A673 (cell line): ENCODE measurements around the gene MYO7B. TPM values are rescaled to one million over a fixed set of nuclear protein-coding genes. Genes with fewer than 3 reads are reported as not detected.

Source experiments
- BruUV-seq: library from RNA; stranded (reverse); fragments of 400-500 nt; replicated peaks from 2 replicates; lab custom pipeline; 2021; lab: Mats Ljungman, UMichigan
- CTCF ChIA-PET: fragments of 300-600 bp; sonication (Branson Sonifier 250); formaldehyde crosslinking; loops from one replicate; lab custom pipeline; 2022; ENCODE audit warnings: antibody characterized with exemption; lab: Charles Lee
- POLR2A ChIA-PET: fragments of 300-600 bp; sonication (Branson Sonifier 250); formaldehyde crosslinking; loops from one replicate; lab custom pipeline; 2022; ENCODE audit warnings: antibody characterized with exemption; ENCODE audit not compliant: low non-redundant PET; lab: Charles Lee
- DNase-seq: peaks from one replicate; pipeline ENCODE4 v3.0.0-alpha.2; 2015; ENCODE audit warnings: low spot score
- H3K27ac ChIP-seq: fragments of 200-600 bp; sonication (generic); 2 replicates; pipeline ENCODE4 v1.5.1; 2016; ENCODE audit warnings: mixed run types, low read depth, mild to moderate bottlenecking, mixed read lengths, antibody characterized with exemption, low read length; ENCODE audit not compliant: poor library complexity, severe bottlenecking
- H3K27me3 ChIP-seq: fragments of 200-600 bp; sonication (generic); replicated peaks from 2 replicates; pipeline ENCODE4 v1.6.1; 2017; ENCODE audit warnings: mixed run types, low read depth, mild to moderate bottlenecking, mixed read lengths, antibody characterized with exemption, low read length; ENCODE audit not compliant: insufficient read depth, poor library complexity
- H3K36me3 ChIP-seq: fragments of 200-600 bp; sonication (generic); 2 replicates; pipeline ENCODE4 v1.6.1; 2016; ENCODE audit warnings: mixed run types, mild to moderate bottlenecking, mixed read lengths, antibody characterized with exemption, low read length; ENCODE audit not compliant: insufficient read depth, poor library complexity, severe bottlenecking
- H3K4me1 ChIP-seq: fragments of 200-600 bp; sonication (generic); 2 replicates; pipeline ENCODE4 v1.6.1; 2017; ENCODE audit warnings: mixed run types, mild to moderate bottlenecking, mixed read lengths, antibody characterized with exemption, low read length; ENCODE audit not compliant: insufficient read depth, poor library complexity, severe bottlenecking
- H3K4me3 ChIP-seq: fragments of 200-600 bp; sonication (generic); 2 replicates; pipeline ENCODE4 v1.5.1; 2016; ENCODE audit warnings: low read depth, mixed run types, mild to moderate bottlenecking, mixed read lengths, low read length; ENCODE audit not compliant: poor library complexity, severe bottlenecking
- H3K9me3 ChIP-seq: fragments of 200-600 bp; sonication (generic); 2 replicates; pipeline ENCODE4 v1.6.1; 2016; ENCODE audit warnings: mixed run types, low read depth, mild to moderate bottlenecking, mixed read lengths, antibody characterized with exemption, low read length; ENCODE audit not compliant: poor library complexity, severe bottlenecking
- EZH2 ChIP-seq: fragments of 200-600 bp; sonication (generic); IDR thresholded peaks from 2 replicates; pipeline ENCODE4 v1.6.1; 2017; ENCODE audit warnings: borderline replicate concordance, low read depth, mild to moderate bottlenecking, mixed read lengths, antibody characterized with exemption, low read length; ENCODE audit not compliant: poor library complexity, severe bottlenecking
- intact Hi-C: fragments of 100-400 bp; cut with micrococcal nuclease; formaldehyde crosslinking; loops from one replicate; pipeline ENCODE4 v1.10.0; 2022; ENCODE audit not compliant: unreplicated experiment
- total RNA-seq: library from RNA; stranded (reverse); gene quantifications from 2 replicates; pipeline ENCODE4 v1.2.3, GENCODE V29; 2021
- TF ChIP-seq, protein P1 (sequence below): fragments of 300-800, 200-600 bp; sonication (generic); conservative IDR thresholded peaks from 2 replicates; pipeline ENCODE4 v1.5.1; 2017; ENCODE audit warnings: low read depth, mild to moderate bottlenecking, antibody characterized with exemption, low read length, moderate library complexity, mixed read lengths

Gene MYO7B
- total RNA-seq, 1 experiment from 2014 or later, result 0.24 TPM

DNA sequence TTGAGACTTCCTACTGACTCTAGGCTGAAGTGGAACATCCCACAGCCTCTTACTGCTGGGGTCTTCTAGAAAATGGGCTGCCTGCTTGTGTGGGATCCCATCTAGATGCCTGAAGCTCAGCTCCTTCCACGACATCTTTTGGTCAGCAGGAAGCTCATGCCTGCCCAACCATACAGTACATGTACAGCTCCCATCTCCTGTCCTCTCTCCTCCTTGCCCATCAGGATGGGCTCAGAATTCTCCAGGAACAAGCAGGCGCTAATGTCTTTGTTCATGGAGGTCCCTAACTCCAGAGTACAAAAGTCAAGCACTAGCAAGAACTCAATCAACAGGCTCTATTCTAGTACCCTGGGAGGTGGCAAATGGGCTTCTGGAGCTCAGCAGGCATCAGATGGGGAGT, 78.8 kb downstream of the MYO7B start:
- intact Hi-C loops, result no loop called here
- no TSS peak for BruUV-seq
- Histone ChIP-seq H3K4me3 (no peak overlapping the region), H3K9me3 (peaks cover 7% of the 10 kb centered on the region), H3K4me1 (no peaks in the 10 kb centered on the region), H3K36me3 (no peaks in the 10 kb centered on the region), H3K27me3 (no peaks in the 10 kb centered on the region), H3K27ac (no peak overlapping the region)
- TF ChIP-seq EZH2, result no peak
- TF ChIP-seq, protein P1, sequence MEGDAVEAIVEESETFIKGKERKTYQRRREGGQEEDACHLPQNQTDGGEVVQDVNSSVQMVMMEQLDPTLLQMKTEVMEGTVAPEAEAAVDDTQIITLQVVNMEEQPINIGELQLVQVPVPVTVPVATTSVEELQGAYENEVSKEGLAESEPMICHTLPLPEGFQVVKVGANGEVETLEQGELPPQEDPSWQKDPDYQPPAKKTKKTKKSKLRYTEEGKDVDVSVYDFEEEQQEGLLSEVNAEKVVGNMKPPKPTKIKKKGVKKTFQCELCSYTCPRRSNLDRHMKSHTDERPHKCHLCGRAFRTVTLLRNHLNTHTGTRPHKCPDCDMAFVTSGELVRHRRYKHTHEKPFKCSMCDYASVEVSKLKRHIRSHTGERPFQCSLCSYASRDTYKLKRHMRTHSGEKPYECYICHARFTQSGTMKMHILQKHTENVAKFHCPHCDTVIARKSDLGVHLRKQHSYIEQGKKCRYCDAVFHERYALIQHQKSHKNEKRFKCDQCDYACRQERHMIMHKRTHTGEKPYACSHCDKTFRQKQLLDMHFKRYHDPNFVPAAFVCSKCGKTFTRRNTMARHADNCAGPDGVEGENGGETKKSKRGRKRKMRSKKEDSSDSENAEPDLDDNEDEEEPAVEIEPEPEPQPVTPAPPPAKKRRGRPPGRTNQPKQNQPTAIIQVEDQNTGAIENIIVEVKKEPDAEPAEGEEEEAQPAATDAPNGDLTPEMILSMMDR, result no peak
- CTCF ChIA-PET, result no interaction called here
- POLR2A ChIA-PET, result no interaction called here
- no peak for DNase-seq

GRCh38 chr2:127614731-127615130, 79.2 kb downstream of the MYO7B start:
- TF ChIP-seq, protein P1, result no peak
- no peak for TF ChIP-seq EZH2
- no TSS peak for BruUV-seq
- intact Hi-C loops, result no loop called here
- ChIA-PET POLR2A (no interaction called here), CTCF (no interaction called here)
- H3K27me3 ChIP-seq, result no peaks in the 10 kb centered on the region
- DNase-seq, result no peak
- H3K4me3 ChIP-seq, result no peak overlapping the region
- no peak overlapping the region for H3K27ac ChIP-seq
- H3K9me3 ChIP-seq, result peaks cover 7% of the 10 kb centered on the region
- no peaks in the 10 kb centered on the region for H3K36me3 ChIP-seq
- no peaks in the 10 kb centered on the region for H3K4me1 ChIP-seq

DNA sequence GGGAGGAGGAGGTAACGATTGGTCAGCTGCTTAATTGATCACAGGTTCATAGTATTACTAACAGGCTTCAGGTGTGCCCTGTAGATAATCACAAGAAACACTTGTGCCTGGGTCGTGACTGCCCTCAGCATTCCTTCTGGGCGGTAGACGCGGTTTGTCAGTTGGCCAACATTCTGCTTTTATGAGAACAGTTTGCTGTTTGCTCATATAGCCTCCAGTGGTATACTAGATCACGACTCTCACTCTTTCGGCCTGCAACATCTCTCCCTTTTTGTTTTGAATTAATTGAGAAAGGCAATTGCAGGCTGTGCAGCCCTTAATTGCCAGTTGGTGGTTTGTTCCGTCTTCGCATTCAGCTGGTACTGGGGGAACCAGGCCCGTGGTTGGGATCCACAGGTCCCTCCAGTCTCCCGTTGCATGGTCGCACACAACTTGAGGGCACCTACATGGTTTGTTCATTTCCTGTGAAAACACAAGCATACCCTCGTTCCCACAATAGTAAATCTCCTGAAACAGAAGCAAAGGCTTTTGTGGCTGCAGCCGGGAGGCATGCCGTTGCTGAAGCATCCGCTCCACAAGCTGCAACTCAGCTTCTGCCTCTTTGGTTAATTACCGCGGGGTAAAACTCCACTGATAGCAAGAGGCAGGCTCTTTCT, 80.2 kb downstream of the MYO7B start:
- Histone ChIP-seq H3K9me3 (peaks cover 7% of the 10 kb centered on the region), H3K36me3 (no peaks in the 10 kb centered on the region), H3K27me3 (no peaks in the 10 kb centered on the region), H3K4me1 (no peaks in the 10 kb centered on the region), H3K4me3 (no peak overlapping the region), H3K27ac (no peak overlapping the region)
- intact Hi-C loops, result no loop called here
- CTCF ChIA-PET, result no interaction called here
- no peak for TF ChIP-seq EZH2
- TF ChIP-seq, protein P1, result no peak
- POLR2A ChIA-PET, result no interaction called here
- BruUV-seq, result no TSS peak
- DNase-seq, result no peak
